SIG-M5 treated with dmso at 0.1 percent for 504 hours (cell line): Measurements from ENCODE around the gene TMLHE.
"Not testable (repeated sequence)": the region's sequence is repeated elsewhere in the genome, so short reads cannot be mapped to it uniquely, and the experiment has no call there.

Experiments used
- DNase-seq: peaks from one replicate; lab custom pipeline; 2025; ENCODE audit not compliant: unreplicated experiment; lab: John Stamatoyannopoulos, UW

TMLHE gene

DNA sequence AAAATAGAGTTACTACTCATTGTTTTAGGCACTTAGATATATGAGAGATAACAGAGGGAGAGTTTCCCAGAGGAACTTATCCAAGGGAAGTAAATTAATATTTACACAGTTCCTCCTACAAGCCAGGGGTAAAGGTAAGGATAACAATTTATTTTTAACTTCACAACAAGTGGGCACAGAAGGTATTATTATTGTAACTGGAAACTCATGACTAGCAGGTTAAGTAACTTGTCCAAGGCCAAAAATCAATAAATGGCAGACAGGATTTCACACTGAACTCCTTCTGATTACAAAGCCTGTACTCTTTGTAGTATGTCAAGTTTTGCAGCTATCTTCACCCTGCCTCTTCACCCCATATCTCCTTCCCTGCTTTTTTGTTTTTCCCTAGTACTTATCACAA is 107.5 kb downstream of the TMLHE start:
- DNase-seq: no peak

DNA sequence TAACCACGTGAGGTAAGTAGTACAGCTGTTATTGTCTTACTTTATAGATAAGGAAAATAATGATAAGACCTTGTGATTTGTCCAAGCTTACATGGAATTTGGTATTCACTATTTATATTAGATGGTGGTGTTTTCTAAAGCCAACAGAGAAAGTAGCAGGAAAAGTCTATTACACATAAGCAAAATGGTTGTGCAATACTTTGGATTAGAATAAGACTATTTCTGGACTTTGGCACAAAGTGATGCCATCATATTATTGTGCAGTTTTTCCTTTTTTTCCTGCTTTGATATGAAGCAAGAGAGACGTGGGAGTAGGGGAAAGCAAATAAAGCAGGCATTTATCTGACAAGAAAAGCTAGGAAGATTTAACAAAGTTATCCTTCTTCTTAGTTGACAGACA is 117.6 kb downstream of the TMLHE start:
- DNase-seq: not testable (repeated sequence)

DNA sequence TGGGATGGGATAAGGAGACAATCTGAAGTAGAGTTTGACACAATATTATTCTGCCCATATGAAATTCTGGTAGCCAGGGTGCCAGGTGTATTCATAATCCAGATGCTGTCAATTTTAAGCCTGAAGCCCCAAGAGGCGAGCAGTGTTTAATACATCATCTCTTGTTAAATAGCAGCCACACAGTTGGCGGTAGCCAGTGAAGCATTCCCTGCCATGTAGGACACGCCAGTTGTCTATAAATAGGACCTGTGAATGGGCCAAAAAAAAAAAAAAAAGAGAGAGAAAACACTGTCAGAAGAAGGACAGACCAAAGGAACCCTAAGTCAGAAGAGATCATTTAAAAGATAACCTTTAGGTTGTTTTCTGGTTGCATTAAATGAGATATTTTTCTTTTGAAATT is 121.3 kb downstream of the TMLHE start:
- DNase-seq: not testable (repeated sequence)

DNA sequence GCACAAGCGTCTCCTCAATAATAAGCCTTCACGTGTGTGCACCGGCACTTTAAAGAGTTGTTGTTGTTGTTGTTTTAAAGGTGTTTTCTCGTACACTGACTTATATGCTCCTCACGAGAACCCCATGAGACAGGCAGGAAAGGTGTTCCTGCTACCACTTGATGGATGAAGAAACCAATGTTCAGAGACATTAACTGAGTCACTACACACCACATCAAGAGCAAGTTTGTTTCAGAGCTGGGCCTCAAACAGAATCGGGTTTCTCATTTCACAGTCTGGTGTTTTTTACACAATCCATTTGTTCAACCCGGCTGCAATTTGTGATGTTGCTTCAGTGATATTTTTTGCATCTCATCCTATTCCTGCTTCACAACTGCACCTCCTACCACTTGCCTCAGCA is 135.6 kb downstream of the TMLHE start:
- not testable (repeated sequence) for DNase-seq

DNA sequence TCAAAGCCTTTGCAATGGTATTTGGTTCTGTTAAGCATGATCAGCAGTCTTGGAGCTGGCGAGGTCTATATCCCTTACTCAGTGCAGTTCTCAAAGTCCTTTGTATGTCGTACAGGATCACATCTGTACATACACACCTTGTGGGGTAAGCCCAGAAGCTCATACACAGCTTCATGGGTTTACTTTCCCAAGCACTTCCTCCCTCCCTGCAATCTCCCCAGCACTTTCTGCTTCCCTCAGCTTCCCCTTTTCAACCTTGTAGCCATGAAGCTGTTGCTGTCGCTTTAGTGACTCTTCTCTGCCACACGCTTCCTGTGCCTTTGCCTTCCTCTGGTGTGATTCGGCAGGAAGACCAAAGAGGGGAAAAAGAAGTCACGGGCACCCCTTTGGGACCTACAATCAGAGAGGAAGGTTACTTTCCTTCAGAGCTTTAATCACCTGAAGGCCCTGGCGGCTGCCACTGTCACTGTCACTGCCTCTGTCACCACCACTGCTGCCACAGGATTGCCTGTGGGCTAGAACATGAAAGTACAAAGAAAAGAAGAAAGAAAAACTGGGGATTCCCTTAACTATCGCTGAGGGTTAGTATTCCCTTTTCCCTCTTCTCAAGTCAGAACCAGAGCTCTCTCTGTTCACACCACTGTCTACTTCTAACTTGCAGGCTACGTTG is 146.3 kb downstream of the TMLHE start:
- DNase-seq: not testable (repeated sequence)

DNA sequence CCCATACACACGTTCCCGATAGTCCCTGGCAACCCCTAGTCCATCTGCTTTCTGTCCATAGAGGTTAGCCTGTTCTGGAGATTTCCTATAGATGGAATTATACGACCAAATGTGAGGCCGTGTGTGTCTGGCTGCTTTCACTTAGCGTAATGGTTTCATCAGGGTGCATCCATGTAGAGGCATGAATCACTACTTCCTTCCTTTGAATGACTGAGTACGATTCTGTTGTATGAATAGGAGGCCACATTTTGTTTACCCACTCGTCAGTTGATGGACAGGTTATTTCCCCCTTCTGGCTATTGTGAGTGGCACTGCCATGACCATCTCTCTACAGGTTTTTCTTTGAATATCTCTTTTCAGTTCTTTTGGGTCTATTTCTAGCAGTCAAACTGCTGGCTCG is 152.3 kb downstream of the TMLHE start:
- not testable (repeated sequence) for DNase-seq

DNA sequence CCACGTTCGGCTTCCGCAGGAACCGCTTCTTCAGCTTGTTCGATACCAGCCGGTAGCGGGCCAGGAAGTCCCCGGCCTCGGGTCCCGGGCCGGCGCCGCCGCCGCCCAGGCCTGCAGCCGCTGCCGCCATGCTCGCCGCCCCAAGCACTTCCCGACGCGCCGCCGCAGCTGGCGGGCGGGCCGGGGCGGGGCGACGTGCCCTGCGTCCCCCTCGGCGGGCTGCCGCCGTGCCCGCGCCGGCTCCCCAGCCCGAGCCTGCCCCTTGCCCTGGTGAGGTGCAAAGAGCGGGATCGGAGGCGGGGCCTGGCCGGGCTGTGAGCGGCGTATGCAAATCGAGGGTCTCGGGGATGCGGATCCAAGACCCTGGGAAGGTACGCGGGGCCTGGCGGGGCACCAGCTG is 154.3 kb downstream of the TMLHE start, which contains the start of gene F8A3:
Gene F8A3 (minus strand): TSS at position 150 of the 400 bp plus-strand sequence. CDS start 20 bp downstream, at position 130.
- not testable (repeated sequence) for DNase-seq

DNA sequence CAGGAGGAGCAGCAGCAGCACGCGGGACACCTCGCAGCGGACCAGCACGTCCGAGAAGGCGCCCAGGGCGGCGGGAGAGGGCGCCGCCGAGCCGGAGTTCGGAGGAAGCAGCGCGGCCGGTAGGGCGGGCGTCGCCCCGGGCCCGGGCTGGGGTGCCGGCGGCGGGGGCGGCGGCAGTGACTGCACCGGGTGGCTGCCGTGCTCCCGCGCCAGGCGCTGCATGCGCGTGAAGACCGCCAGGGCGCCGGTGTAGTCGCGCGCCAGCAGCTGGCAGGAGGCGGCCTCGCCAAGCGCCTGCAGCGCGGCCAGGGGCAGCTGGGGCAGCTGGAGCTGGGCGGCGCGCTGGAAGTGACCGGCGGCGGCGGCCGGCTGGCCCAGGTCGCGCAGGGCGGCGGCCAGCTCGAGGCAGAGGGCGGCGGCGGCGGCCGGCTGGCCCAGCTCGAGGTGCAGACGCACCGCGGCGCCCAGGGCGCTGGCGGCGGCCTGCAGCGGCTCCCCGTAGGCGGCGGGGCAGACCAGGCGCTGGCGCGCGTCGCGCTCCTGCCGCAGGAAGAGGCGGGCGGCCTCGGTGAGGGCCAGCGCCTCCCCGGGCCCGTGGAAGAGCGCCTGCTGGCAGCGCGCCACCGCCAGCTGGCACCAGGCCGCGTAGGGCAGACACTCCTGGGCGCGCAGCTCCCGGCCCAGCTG is 154.8 kb downstream of the TMLHE start:
- not testable (repeated sequence) for DNase-seq

DNA sequence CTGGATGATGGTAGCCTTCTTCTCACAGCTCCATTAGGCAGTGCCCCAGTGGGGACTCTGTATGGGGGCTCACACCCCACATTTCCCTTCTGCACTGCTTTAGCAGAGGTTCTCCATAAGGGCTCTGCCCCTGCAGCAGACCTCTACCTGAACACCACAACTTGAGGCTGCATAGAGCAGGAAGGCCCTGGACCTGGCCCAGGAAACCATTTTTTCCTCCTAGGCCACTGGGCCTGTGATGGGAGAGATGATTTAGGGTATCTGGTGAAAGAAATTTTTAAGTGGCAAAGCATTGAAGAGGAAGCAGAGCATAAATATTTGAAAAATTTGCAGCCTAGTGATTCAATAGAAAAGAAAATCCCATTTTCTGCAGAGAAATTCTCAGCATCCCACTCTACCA is 171.7 kb downstream of the TMLHE start:
- no peak for DNase-seq
